Ascending aorta (tissue), 2 donors: Measurements from ENCODE around the gene LDLRAD4. TPM values are rescaled to one million over a fixed set of nuclear protein-coding genes. Genes with fewer than 3 reads are reported as not detected.

Source experiments
- DNase-seq, 2 donors: peaks; one replicate each; pipeline ENCODE4 v3.0.0-alpha.2; 2019; ENCODE audit warnings: low spot score in 2 of 2
- H3K27ac ChIP-seq, 2 donors: fragments of 200-600 bp; sonication (generic); one replicate each; pipeline ENCODE4 v1.5.1; 2016 to 2017; ENCODE audit warnings: mild to moderate bottlenecking in 1 of 2
- H3K27me3 ChIP-seq: fragments of 200-600 bp; sonication (generic); one replicate; pipeline ENCODE4 v1.5.1; 2017
- H3K36me3 ChIP-seq, 2 donors: fragments of 200-600 bp; sonication (generic); one replicate each; pipeline ENCODE4 v1.5.1; 2016
- H3K4me1 ChIP-seq, 2 donors: fragments of 200-600 bp; sonication (generic); one replicate each; pipeline ENCODE4 v1.5.1; 2016 to 2017; ENCODE audit warnings: mild to moderate bottlenecking in 1 of 2
- H3K4me3 ChIP-seq, 2 donors: fragments of 200-600 bp; sonication (generic); one replicate each; pipeline ENCODE4 v1.5.1; 2016 to 2017; ENCODE audit warnings: mild to moderate bottlenecking in 1 of 2
- H3K9me3 ChIP-seq, 2 donors: fragments of 200-600 bp; sonication (generic); one replicate each; pipeline ENCODE4 v1.5.1; 2016
- intact Hi-C: fragments of 100-400 bp; cut with DNase I; formaldehyde crosslinking; loops from one replicate; pipeline ENCODE4 v1.15.1; 2023
- total RNA-seq: library from RNA; depleted of rRNA; stranded (reverse); fragments of >200 nt; gene quantifications from one replicate; pipeline ENCODE4 v1.1.0, GENCODE V29; 2016
- TF ChIP-seq, protein P1 (sequence below), 3 experiments: fragments of 200-600 bp in 2 of 3; fragments of 450-650 bp in 1 of 3; sonication (generic) in 2 of 3; IDR thresholded peaks; one replicate each; pipeline ENCODE4 v1.5.1; 2016 to 2019; ENCODE audit warnings: antibody characterized with exemption in 3 of 3, mild to moderate bottlenecking in 1 of 3, moderate library complexity in 1 of 3

LDLRAD4 gene
- total RNA-seq, 1 donor from 2014 or later = 21.0 TPM

DNA sequence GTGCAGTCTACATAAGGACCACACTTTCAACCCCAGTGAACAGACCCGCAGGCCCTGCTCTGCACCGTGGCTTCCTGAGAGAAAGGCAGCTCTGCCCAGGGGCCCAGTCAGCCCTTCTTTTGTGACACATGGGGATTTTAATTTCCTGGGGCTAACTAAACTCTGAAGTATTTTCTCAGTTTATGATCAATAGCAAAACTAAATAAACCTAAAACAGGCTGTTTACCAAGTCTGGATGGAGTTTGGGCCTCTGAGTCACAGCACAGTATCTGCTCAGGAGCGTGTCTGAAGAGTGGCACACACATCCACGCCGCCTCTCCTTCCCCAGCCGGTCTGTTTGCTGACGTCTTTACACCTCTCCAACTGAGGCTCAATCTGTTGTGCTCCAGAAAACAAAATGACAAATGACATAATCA, 72.3 kb downstream of the LDLRAD4 start:
- no peaks in the 10 kb centered on the region for H3K27me3 ChIP-seq
- H3K9me3 ChIP-seq = no peaks in the 10 kb centered on the region
- H3K36me3 ChIP-seq = no peaks in the 10 kb centered on the region
- TF ChIP-seq, protein P1, sequence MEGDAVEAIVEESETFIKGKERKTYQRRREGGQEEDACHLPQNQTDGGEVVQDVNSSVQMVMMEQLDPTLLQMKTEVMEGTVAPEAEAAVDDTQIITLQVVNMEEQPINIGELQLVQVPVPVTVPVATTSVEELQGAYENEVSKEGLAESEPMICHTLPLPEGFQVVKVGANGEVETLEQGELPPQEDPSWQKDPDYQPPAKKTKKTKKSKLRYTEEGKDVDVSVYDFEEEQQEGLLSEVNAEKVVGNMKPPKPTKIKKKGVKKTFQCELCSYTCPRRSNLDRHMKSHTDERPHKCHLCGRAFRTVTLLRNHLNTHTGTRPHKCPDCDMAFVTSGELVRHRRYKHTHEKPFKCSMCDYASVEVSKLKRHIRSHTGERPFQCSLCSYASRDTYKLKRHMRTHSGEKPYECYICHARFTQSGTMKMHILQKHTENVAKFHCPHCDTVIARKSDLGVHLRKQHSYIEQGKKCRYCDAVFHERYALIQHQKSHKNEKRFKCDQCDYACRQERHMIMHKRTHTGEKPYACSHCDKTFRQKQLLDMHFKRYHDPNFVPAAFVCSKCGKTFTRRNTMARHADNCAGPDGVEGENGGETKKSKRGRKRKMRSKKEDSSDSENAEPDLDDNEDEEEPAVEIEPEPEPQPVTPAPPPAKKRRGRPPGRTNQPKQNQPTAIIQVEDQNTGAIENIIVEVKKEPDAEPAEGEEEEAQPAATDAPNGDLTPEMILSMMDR (IDR thresholded peaks at IDR 0.05) = no peak
- H3K4me1 ChIP-seq = peaks cover 0 to 8% of the 10 kb centered on the region in 2 donors
- H3K4me3 ChIP-seq = no peak overlapping the region
- DNase-seq = no peak
- intact Hi-C loops = no loop called here
- H3K27ac ChIP-seq = no peak overlapping the region

DNA sequence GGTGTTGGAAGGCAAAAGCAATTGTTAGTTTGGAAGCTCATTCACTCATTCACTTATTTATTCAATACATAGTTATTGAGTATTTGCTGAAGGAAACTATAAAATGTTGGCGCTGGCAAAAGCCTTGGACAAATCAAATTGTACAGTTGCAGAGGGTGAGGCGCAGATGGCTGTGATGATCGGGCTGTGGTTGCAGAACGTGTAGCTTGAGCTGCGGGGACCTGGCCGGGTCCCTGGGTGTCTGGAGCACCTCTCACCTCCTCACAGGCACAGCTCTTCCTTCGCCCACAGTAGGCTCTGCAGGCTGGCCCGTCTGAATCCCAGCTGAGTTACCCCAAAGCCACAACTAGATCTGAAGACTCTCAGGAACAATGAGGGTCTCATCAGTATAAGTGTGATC, 72.7 kb downstream of the LDLRAD4 start:
- Histone ChIP-seq H3K27ac (no peak overlapping the region), H3K4me3 (no peak overlapping the region), H3K36me3 (no peaks in the 10 kb centered on the region), H3K27me3 (no peaks in the 10 kb centered on the region), H3K4me1 (peaks cover 0 to 5% of the 10 kb centered on the region in 2 donors), H3K9me3 (no peaks in the 10 kb centered on the region)
- TF ChIP-seq, protein P1 (IDR thresholded peaks at IDR 0.05) = no peak
- intact Hi-C loops = no loop called here
- no peak for DNase-seq

DNA sequence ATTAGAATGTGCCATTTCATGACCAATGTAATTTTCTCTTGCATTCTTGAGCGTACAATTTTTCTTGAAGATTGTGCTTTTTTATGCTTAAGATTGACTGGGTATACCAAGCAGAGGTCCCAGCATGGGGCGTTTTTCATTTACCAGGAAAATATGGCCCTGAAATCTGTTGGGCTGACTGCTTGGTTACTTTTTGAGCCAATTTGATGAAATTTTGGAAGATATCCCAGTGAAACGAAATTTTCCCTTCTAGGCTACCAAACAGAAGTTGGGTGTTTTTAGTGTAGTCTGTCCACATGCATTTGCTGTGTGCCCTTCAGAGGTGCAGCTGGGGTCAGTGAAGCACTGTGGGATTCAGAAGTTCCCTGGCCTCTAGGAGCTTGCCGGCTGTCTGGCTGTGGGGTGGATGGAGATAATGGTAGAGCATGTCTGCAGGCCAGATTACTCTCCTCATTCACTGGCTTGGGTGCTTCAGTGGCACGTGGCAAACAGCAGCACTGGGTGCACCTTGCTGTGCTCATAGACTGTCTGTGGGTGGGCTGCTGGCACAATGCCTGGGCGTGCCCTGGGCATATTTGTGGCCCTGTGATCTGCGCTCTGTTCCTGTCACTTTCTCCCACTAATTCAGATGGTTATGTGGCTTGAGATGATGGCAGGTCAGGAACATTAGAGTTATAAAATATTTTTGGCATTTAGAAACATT, 73.3 kb downstream of the LDLRAD4 start:
- H3K27me3 ChIP-seq = no peaks in the 10 kb centered on the region
- intact Hi-C loops = no loop called here
- no peak overlapping the region for H3K4me3 ChIP-seq
- no peaks in the 10 kb centered on the region for H3K9me3 ChIP-seq
- peaks cover 0 to 3% of the 10 kb centered on the region in 2 donors for H3K4me1 ChIP-seq
- TF ChIP-seq, protein P1 (IDR thresholded peaks at IDR 0.05) = no peak
- DNase-seq = no peak
- no peaks in the 10 kb centered on the region for H3K36me3 ChIP-seq
- H3K27ac ChIP-seq = no peak overlapping the region

DNA sequence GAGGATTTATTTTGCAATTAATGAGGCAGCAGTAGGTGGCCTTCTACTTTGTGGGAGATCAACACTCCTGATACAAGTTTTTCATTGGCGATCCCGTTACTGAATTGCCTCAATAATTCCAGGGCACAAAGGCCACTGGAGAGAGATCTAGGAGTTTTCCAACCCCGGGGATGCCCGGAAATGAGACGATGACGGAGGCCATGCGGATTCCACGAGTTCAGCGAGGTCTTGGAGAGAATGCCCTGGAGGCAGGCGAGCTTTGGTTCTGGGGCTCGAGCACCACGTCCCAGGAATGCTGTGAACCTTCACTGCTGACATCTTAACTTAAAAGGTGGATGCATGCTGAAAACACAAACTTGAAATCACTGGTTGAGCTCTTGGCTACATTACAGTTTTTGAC, 74.2 kb downstream of the LDLRAD4 start:
- Histone ChIP-seq H3K27me3 (no peaks in the 10 kb centered on the region), H3K9me3 (no peaks in the 10 kb centered on the region), H3K36me3 (no peaks in the 10 kb centered on the region), H3K4me3 (no peak overlapping the region), H3K27ac (no peak overlapping the region), H3K4me1 (peaks cover 0 to 3% of the 10 kb centered on the region in 2 donors)
- DNase-seq = no peak
- TF ChIP-seq, protein P1 (IDR thresholded peaks at IDR 0.05) = no peak
- intact Hi-C loops = no loop called here

DNA sequence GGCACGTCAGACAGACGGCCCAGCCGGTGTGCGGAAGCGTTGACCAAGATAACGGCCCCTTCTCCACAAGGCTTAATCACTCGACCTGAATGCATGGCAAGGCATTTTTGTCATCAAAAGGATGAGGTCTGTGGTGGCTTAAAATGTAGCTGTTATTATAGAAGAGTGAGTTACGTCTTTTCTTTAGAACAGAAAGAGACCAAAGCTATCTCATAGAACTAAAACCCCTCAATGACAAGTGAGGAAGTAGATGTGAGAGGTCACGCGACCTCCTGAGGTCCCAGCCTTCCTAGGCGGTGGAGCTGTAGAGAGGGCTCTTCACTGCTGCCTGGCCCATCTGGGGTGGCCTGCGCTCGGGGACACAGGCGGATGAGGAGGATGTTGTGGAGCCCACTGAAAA, 75.7 kb downstream of the LDLRAD4 start:
- H3K4me3 ChIP-seq = no peak overlapping the region
- no peak overlapping the region for H3K27ac ChIP-seq
- intact Hi-C loops = no loop called here
- no peaks in the 10 kb centered on the region for H3K27me3 ChIP-seq
- H3K4me1 ChIP-seq = peaks cover 0 to under 1% of the 10 kb centered on the region in 2 donors
- no peaks in the 10 kb centered on the region for H3K36me3 ChIP-seq
- H3K9me3 ChIP-seq = no peaks in the 10 kb centered on the region
- DNase-seq = no peak
- TF ChIP-seq, protein P1 (IDR thresholded peaks at IDR 0.05) = no peak
